GM18517 (cell line): ENCODE results near the gene PRKN.

Experiments used
- ATAC-seq: cut with Tn5 transposase; IDR thresholded peaks from one replicate; pipeline ENCODE4 v1.9.1; 2021; ENCODE audit warnings: mild to moderate bottlenecking, moderate library complexity; ENCODE audit not compliant: unreplicated experiment

PRKN gene

GRCh38 chr6:161379834-161380582, 1347.6 kb downstream of the PRKN start:
- ATAC-seq, result no peak

GRCh38 chr6:161378115-161378514, 1349.5 kb downstream of the PRKN start:
- ATAC-seq, result no peak

GRCh38 chr6:161377116-161377515, 1350.5 kb downstream of the PRKN start:
- ATAC-seq, result no peak

GRCh38 chr6:161376367-161376766, 1351.2 kb downstream of the PRKN start:
- ATAC-seq, result no peak

- no peak for ATAC-seq
These were observed 1352.3 kb downstream of the PRKN start for GRCh38 chr6:161374971-161375873.

- ATAC-seq, result peak; percentile 36
These were observed 1353.6 kb downstream of the PRKN start for GRCh38 chr6:161373905-161374451.

GRCh38 chr6:161372422-161372793, 1355.2 kb downstream of the PRKN start:
- no peak for ATAC-seq

- ATAC-seq, result peak; percentile 88
These were observed 1356.7 kb downstream of the PRKN start for GRCh38 chr6:161370880-161371279.

- no peak for ATAC-seq
These were observed 1358.2 kb downstream of the PRKN start for GRCh38 chr6:161369339-161369738.

- no peak for ATAC-seq
These were observed 1359.1 kb downstream of the PRKN start for GRCh38 chr6:161368514-161368913.

- ATAC-seq, result no peak
These were observed 1360.1 kb downstream of the PRKN start for GRCh38 chr6:161367472-161367871.

GRCh38 chr6:161366301-161366923, 1361.2 kb downstream of the PRKN start:
- no peak for ATAC-seq

GRCh38 chr6:161365633-161366032, 1361.9 kb downstream of the PRKN start:
- no peak for ATAC-seq

GRCh38 chr6:161363286-161363685, 1364.3 kb downstream of the PRKN start:
- ATAC-seq, result no peak

GRCh38 chr6:161362266-161362665, 1365.3 kb downstream of the PRKN start:
- no peak for ATAC-seq

GRCh38 chr6:161361529-161361928, 1366.0 kb downstream of the PRKN start:
- no peak for ATAC-seq

GRCh38 chr6:161360520-161360919, 1367.0 kb downstream of the PRKN start:
- no peak for ATAC-seq

GRCh38 chr6:161359618-161359945, 1368.0 kb downstream of the PRKN start:
- no peak for ATAC-seq

GRCh38 chr6:161356167-161356854, 1371.3 kb downstream of the PRKN start:
- no peak for ATAC-seq

GRCh38 chr6:161355696-161356095, 1371.9 kb downstream of the PRKN start:
- ATAC-seq, result no peak

- ATAC-seq, result no peak
These were observed 1372.6 kb downstream of the PRKN start for GRCh38 chr6:161354956-161355355.
